GM12878 (cell line): ENCODE results near the gene CDH15. TPM values are rescaled to one million over a fixed set of nuclear protein-coding genes. Genes with fewer than 3 reads are reported as not detected.

Experiments
- ATAC-seq: fragments of 200-7000 bp; cut with Tn5 transposase; 3 replicates; pipeline ENCODE4 v1.9.1; 2020; ENCODE audit warnings: mild to moderate bottlenecking, moderate library complexity
- BruUV-seq: library from RNA; stranded (reverse); fragments of 400-500 nt; replicated peaks from 2 replicates; lab custom pipeline; 2021; lab: Mats Ljungman, UMichigan
- CTCF ChIA-PET: fragments of 300-600 bp; sonication (Branson Sonifier 250); formaldehyde crosslinking; extraction: SDS; loops from one replicate; lab custom pipeline; 2021; ENCODE audit warnings: inconsistent platforms; lab: Yijun Ruan, JAX
- POLR2A ChIA-PET: fragments of 350-600 bp; formaldehyde crosslinking; extraction: SDS; loops from one replicate; lab custom pipeline; 2021; ENCODE audit warnings: inconsistent platforms; lab: Charles Lee
- RAD21 ChIA-PET: fragments of 300-600 bp; sonication (Branson Sonifier 250); formaldehyde crosslinking; loops from one replicate; lab custom pipeline; 2023; ENCODE audit warnings: antibody characterized with exemption; ENCODE audit not compliant: unreplicated experiment; lab: Charles Lee
- SMC1A ChIA-PET: fragments of 300-600 bp; sonication (Branson Sonifier 250); formaldehyde crosslinking; loops from one replicate; lab custom pipeline; 2023; ENCODE audit not compliant: unreplicated experiment, uncharacterized antibody; lab: Charles Lee
- DNase-seq: peaks from one replicate; pipeline ENCODE4 v3.0.0-alpha.2; 2011; ENCODE audit warnings: low read depth, low spot score
- FAIRE-seq: peaks from 3 replicates; lab custom pipeline; 2011; peaks lifted over from hg19 to GRCh38; lab: Jason Lieb, UNC
- H2AFZ ChIP-seq: 2 replicates; pipeline ENCODE4 v1.6.0; 2011; ENCODE audit warnings: low read depth, low read length, control low read depth; ENCODE audit not compliant: control insufficient read depth
- H3K27ac ChIP-seq: 2 replicates; pipeline ENCODE4 v1.5.1; 2011; ENCODE audit warnings: control low read depth; ENCODE audit not compliant: control insufficient read depth, insufficient read depth
- H3K27me3 ChIP-seq, 2 experiments: replicated peaks in 1 of 2; 2 replicates each; pipeline versions ENCODE4 v1.6.0 to v1.6.1; 2011; ENCODE audit warnings: low read length in 1 of 2; ENCODE audit not compliant: control insufficient read depth in 2 of 2, insufficient read depth in 2 of 2
- H3K36me3 ChIP-seq, 2 experiments: 2 replicates each; pipeline ENCODE4 v1.5.1; 2011; ENCODE audit warnings: low read length in 1 of 2; ENCODE audit not compliant: control insufficient read depth in 2 of 2, insufficient read depth in 2 of 2
- H3K4me1 ChIP-seq: 2 replicates; pipeline ENCODE4 v1.6.1; 2011; ENCODE audit warnings: mild to moderate bottlenecking, low read length, moderate library complexity, mixed read lengths; ENCODE audit not compliant: control insufficient read depth, insufficient read depth
- H3K4me2 ChIP-seq: 2 replicates; pipeline ENCODE4 v1.6.0; 2011; ENCODE audit warnings: control low read depth; ENCODE audit not compliant: control insufficient read depth, insufficient read depth
- H3K4me3 ChIP-seq: fragments of 200-600 bp; sonication (generic); 2 replicates; pipeline ENCODE4 v1.5.1; 2016
- H3K79me2 ChIP-seq: 2 replicates; pipeline ENCODE4 v1.6.0; 2011; ENCODE audit warnings: low read length; ENCODE audit not compliant: control insufficient read depth, insufficient read depth
- H3K9ac ChIP-seq: 2 replicates; pipeline ENCODE4 v1.8.0; 2011; ENCODE audit warnings: low read length, control low read depth, mixed read lengths; ENCODE audit not compliant: control insufficient read depth, insufficient read depth
- H3K9me3 ChIP-seq: replicated peaks from 3 replicates; pipeline ENCODE4 v1.5.1; 2011; ENCODE audit warnings: mild to moderate bottlenecking, low read length; ENCODE audit not compliant: control insufficient read depth, insufficient read depth
- H4K20me1 ChIP-seq: 2 replicates; pipeline ENCODE4 v1.6.0; 2011; ENCODE audit not compliant: control insufficient read depth, insufficient read depth
- ATF2 ChIP-seq: IDR thresholded peaks from 2 replicates; pipeline ENCODE4 v1.6.1; 2012; ENCODE audit warnings: low read length, inconsistent platforms
- BCL3 ChIP-seq: IDR thresholded peaks from 2 replicates; pipeline ENCODE4 v1.6.1; 2011; ENCODE audit warnings: borderline replicate concordance, low read depth, mild to moderate bottlenecking, moderate library complexity, low read length; ENCODE audit not compliant: insufficient read depth, poor library complexity, severe bottlenecking
- MEF2B ChIP-seq: fragments of 450-650 bp; IDR thresholded peaks from 2 replicates; pipeline ENCODE4 v1.6.1; 2018; ENCODE audit warnings: mild to moderate bottlenecking, moderate library complexity; ENCODE audit not compliant: partially characterized antibody, poor library complexity, severe bottlenecking
- ZSCAN29 ChIP-seq: fragments of 450-650 bp; IDR thresholded peaks from 2 replicates; pipeline ENCODE4 v1.6.1; 2017; ENCODE audit warnings: mild to moderate bottlenecking, moderate library complexity
- WGBS: methylation state at CpG from one replicate; pipeline ENCODE4 v1.1.6; 2016; ENCODE audit warnings: low lambda C conversion rate; ENCODE audit not compliant: insufficient replicate concordance, insufficient coverage; ENCODE audit errors: missing lambda C conversion rate; 5-methylcytosine and 5-hydroxymethylcytosine counted together
- in situ Hi-C: fragments of 300-500 bp; cut with MboI; formaldehyde crosslinking; loops from 9 replicates; pipeline ENCODE4 v1.14.3; 2018; ENCODE audit warnings: mixed read lengths
- intact Hi-C: fragments of 100-400 bp; cut with micrococcal nuclease; formaldehyde crosslinking; loops from one replicate; pipeline ENCODE4 v1.14.2; 2022; ENCODE audit not compliant: unreplicated experiment
- polyA plus RNA-seq, 11 experiments: library from polyadenylated mRNA; depleted of rRNA in 4 of 11; unstranded in 6 of 11; stranded (reverse) in 5 of 11; fragments of >200 nt; fragmentation: Nextera tagmentation in 4 of 11; fragmentation: Illumina TruSeq in 1 of 11; extraction: Ambion mirVana in 4 of 11; extraction: Trizol in 1 of 11; gene quantifications; 1 replicate in 1 of 11; 2 replicates in 10 of 11; pipeline versions ENCODE4 v1.2.1 to v1.2.3, GENCODE V29; 2011 to 2016; ENCODE audit warnings: inconsistent platforms in 2 of 11, missing spikeins in 2 of 11, low read depth in 1 of 11
- total RNA-seq, 4 experiments: library from RNA; depleted of rRNA in 3 of 4; stranded (reverse); fragments of >200 nt in 3 of 4; fragmentation: Illumina TruSeq in 1 of 4; extraction: Trizol in 1 of 4; gene quantifications; 2 replicates each; pipeline versions ENCODE4 v1.2.1 to v1.2.3, GENCODE V29; 2013 to 2021

The CDH15 gene
- total and polyA plus RNA-seq, 10 of the 15 experiments (the other 5 are each of a cell fraction or from before 2014, with no cell fraction given) = 0.02 to 0.06 TPM; not detected in 8

GRCh38 chr16:89190150-89190958 lies 18.8 kb downstream of the CDH15 start:
- 57% methylated on average over 26 of the region's 28 CpGs for WGBS

GRCh38 chr16:89191033-89191900 lies 19.7 kb downstream of the CDH15 start:
- no peak for FAIRE-seq
- H3K4me2 ChIP-seq = no peak overlapping the region
- POLR2A ChIA-PET = no interaction called here

More at GRCh38 chr16:89190150-89190958, 18.8 kb downstream of the CDH15 start:
- ChIA-PET POLR2A (no interaction called here), CTCF (no interaction called here), SMC1A (no interaction called here), RAD21 (no interaction called here)
- Histone ChIP-seq H3K27ac (no peak overlapping the region), H3K36me3 (no peaks in the 10 kb centered on the region), H3K4me2 (no peak overlapping the region), H4K20me1 (no peaks in the 10 kb centered on the region), H2AFZ (no peak overlapping the region), H3K9ac (no peak overlapping the region), H3K4me1 (no peaks in the 10 kb centered on the region), H3K79me2 (no peaks in the 10 kb centered on the region), H3K4me3 (no peak overlapping the region), H3K9me3 (no peaks in the 10 kb centered on the region), H3K27me3 (no peaks in the 10 kb centered on the region)
- DNase-seq (no peak), FAIRE-seq (no peak), ATAC-seq (no peak)
- TF ChIP-seq ZSCAN29 (no peak), MEF2B (peak; percentile 47)
- in situ Hi-C loops = no loop called here
- no TSS peak for BruUV-seq
- intact Hi-C loops = no loop called here

More at GRCh38 chr16:89191033-89191900, 19.7 kb downstream of the CDH15 start:
- RAD21 ChIA-PET = no interaction called here
- TF ChIP-seq BCL3 = peak; percentile 18
- TF ChIP-seq ATF2 = no peak
- TF ChIP-seq, all 136 proteins: peak for 1
- DNase-seq (no peak), ATAC-seq (no peak)
- CTCF ChIA-PET = no interaction called here
- H3K79me2 ChIP-seq = no peaks in the 10 kb centered on the region
- H3K27me3 ChIP-seq = no peaks in the 10 kb centered on the region
- H3K4me1 ChIP-seq = no peaks in the 10 kb centered on the region
- H3K9ac ChIP-seq = no peak overlapping the region
- no TSS peak for BruUV-seq
- no peak overlapping the region for H3K27ac ChIP-seq
- in situ Hi-C loops (no loop called here), intact Hi-C loops (no loop called here)
- no peak overlapping the region for H3K4me3 ChIP-seq
- no peak overlapping the region for H2AFZ ChIP-seq
- H3K36me3 ChIP-seq = no peaks in the 10 kb centered on the region
- 69% methylated on average over 38 of the region's 44 CpGs for WGBS
- H4K20me1 ChIP-seq = no peaks in the 10 kb centered on the region
- SMC1A ChIA-PET = no interaction called here
- H3K9me3 ChIP-seq = no peaks in the 10 kb centered on the region
